ENCODE results near the gene PDZD4. TPM values are rescaled to one million over a fixed set of nuclear protein-coding genes. Genes with fewer than 3 reads are reported as not detected.
A peak's percentile ranks its signal among the peaks of the same experiment; 100 is the strongest.
"Not testable (repeated sequence)": the region's sequence is repeated elsewhere in the genome, so short reads cannot be mapped to it uniquely, and the experiment has no call there.

Gene PDZD4
- total RNA-seq, 3 donors from 2014 or later, result 0.81 to 1.4 (median 1.4) TPM

DNA sequence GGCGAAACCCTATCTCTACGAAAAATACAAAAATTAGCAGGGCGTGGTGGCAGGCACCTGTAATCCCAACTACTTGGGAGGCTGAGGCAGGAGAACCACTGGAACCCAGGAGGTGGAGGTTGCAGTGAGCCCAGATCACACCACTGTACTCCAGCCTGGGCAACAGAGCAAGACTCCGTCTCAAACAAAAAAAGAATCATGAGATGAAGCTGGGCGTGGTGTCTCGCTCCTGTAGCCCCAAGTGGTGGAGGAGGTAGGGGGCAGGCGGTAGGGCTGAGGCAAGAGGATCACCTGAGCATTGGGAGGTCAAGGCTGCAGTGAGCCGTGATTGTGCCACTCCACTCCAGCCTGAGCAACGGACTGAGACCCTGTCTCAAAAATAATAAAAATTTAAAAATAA is 12.3 kb downstream of the PDZD4 start:
- not testable (repeated sequence) for ATAC-seq; DNase-seq; H3K4me3 Mint-ChIP-seq; H3K9me3 Mint-ChIP-seq; H3K36me3 Mint-ChIP-seq (ENCODE audit: insufficient read depth); H3K27me3 Mint-ChIP-seq (ENCODE audit: low read depth)
- peaks cover 44% of the 10 kb centered on the region for H3K4me1 Mint-ChIP-seq (ENCODE audit: low read depth)

GRCh38 chrX:153816831-153817690 is 13.3 kb downstream of the PDZD4 start:
- ATAC-seq, result peak; percentile 41 to 73
- Mint-ChIP-seq H3K4me3 (peak overlapping the region; percentile 35), H3K36me3 (ENCODE audit: insufficient read depth) (no peaks in the 10 kb centered on the region), H3K27me3 (ENCODE audit: low read depth) (no peaks in the 10 kb centered on the region), H3K9me3 (no peaks in the 10 kb centered on the region), H3K4me1 (ENCODE audit: low read depth) (peaks cover 37% of the 10 kb centered on the region)
- DNase-seq, result no peak

DNA sequence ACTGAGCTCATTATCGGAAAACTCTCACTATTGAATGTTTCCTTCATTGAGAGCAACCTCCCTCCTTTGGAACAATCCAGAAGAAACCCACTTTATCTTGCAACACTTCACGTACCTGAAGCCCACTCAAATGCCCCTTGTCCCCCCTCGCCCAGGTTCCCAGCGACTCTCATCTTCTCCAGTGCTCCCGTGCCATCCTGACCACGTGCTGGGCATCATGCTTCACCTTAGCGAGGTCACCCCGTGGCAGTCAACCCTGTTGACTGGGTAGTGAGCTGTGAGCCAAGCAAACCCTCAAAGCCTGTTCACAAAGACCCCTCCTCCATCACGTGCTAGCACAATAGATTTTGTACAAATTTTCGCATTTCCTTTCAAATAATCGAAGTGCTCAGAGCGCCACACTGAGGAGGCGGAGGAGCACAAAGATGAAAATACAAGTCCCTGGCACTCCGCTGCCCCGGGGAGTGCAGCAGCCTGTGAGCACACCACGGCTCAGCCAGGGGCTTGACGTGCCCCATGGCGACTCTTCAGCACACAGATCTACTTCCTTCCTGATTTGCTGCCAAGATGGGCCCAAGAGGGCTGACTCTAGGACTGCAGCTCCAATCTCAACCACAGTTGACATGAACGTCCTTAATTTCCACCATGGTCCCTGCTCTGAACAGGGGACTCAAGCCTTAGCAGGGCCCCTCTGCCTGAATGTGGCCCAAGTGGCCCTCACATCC is 15.6 kb downstream of the PDZD4 start:
- Mint-ChIP-seq H3K9me3 (no peaks in the 10 kb centered on the region), H3K36me3 (ENCODE audit: insufficient read depth) (no peaks in the 10 kb centered on the region), H3K27me3 (ENCODE audit: low read depth) (peaks cover 1% of the 10 kb centered on the region), H3K4me1 (ENCODE audit: low read depth) (peaks cover 23% of the 10 kb centered on the region), H3K4me3 (no peak overlapping the region)
- DNase-seq (no peak), ATAC-seq (no peak)

DNA sequence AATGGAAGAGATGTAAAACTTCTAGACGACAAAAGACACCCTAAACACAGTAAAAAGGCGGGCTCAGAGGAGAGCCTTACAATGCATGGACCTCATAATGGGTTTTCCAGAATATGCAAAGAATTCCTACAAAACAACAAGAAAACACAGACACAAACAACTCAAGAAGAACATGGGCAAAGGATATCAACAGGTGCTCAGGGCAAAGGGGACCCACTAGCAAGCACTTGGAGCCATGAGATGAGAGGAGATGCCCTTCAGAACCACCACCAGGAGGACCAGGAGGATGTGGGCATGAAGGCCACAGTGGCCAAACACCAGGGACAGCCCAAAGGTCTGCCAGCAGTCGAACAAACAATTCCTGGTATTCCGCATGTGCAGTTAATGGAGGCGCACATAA is 17.2 kb downstream of the PDZD4 start:
- DNase-seq (no peak), ATAC-seq (no peak)
- no peaks in the 10 kb centered on the region for H3K9me3 Mint-ChIP-seq
- peaks cover 18% of the 10 kb centered on the region for H3K4me1 Mint-ChIP-seq (ENCODE audit: low read depth)
- H3K4me3 Mint-ChIP-seq, result no peak overlapping the region
- H3K36me3 Mint-ChIP-seq (ENCODE audit: insufficient read depth), result no peaks in the 10 kb centered on the region
- H3K27me3 Mint-ChIP-seq (ENCODE audit: low read depth), result peaks cover 1% of the 10 kb centered on the region

DNA sequence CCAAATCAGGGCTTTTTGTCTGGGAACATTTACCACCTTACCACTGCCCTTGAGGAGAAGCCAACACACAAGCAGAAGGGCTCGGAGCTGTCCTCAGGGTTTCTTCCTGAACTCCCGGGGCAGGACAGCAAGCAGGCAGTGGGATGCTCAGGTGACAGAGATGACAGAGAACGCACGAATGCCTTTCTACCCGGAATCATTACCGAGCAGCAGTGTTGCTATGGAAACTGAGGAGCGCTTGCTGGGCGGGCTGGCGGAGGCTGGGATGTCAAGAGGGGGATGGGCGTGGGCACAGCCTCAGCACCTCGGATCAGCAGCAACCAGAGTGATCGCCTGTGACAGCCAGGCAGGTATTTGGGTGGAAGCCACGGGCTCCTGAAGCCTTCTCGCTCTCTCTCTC is 18.1 kb downstream of the PDZD4 start:
- ATAC-seq, result no peak
- no peaks in the 10 kb centered on the region for H3K36me3 Mint-ChIP-seq (ENCODE audit: insufficient read depth)
- H3K4me1 Mint-ChIP-seq (ENCODE audit: low read depth), result peaks cover 15% of the 10 kb centered on the region
- DNase-seq, result no peak
- no peak overlapping the region for H3K4me3 Mint-ChIP-seq
- H3K27me3 Mint-ChIP-seq (ENCODE audit: low read depth), result peaks cover 1% of the 10 kb centered on the region
- no peaks in the 10 kb centered on the region for H3K9me3 Mint-ChIP-seq

DNA sequence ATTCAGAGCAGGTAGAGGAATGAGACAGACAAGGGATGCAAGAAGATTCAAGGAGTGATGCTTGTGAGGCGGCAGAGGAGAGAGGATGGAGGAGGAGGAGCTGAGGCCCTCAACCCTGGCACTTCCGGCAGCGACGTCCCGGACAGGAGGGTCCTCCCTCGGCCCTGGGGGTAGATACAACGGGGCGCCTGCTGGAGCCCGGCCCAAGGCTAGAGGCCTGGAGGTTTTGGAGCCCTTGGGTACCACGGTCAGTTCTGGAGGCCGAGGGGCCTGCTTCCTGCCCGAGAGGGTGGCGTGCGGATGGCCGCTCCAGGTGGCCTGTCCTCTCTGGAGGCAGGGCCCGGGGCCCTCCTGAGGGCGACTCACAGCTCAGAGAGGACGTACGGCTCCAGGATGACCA is 22.4 kb downstream of the PDZD4 start:
- ATAC-seq (no peak), DNase-seq (no peak)
- Mint-ChIP-seq H3K4me1 (ENCODE audit: low read depth) (no peaks in the 10 kb centered on the region), H3K27me3 (ENCODE audit: low read depth) (peaks cover 1% of the 10 kb centered on the region), H3K36me3 (ENCODE audit: insufficient read depth) (no peaks in the 10 kb centered on the region), H3K9me3 (no peaks in the 10 kb centered on the region), H3K4me3 (no peak overlapping the region)

- ATAC-seq (no peak), DNase-seq (no peak)
- Mint-ChIP-seq H3K4me1 (ENCODE audit: low read depth) (no peaks in the 10 kb centered on the region), H3K4me3 (no peak overlapping the region), H3K36me3 (ENCODE audit: insufficient read depth) (no peaks in the 10 kb centered on the region), H3K9me3 (no peaks in the 10 kb centered on the region), H3K27me3 (ENCODE audit: low read depth) (peaks cover 1% of the 10 kb centered on the region)
Observed at GRCh38 chrX:153806999-153807575, 23.3 kb downstream of the PDZD4 start.

- Mint-ChIP-seq H3K4me3 (no peak overlapping the region), H3K27me3 (ENCODE audit: low read depth) (peaks cover 1% of the 10 kb centered on the region), H3K4me1 (ENCODE audit: low read depth) (no peaks in the 10 kb centered on the region), H3K36me3 (ENCODE audit: insufficient read depth) (no peaks in the 10 kb centered on the region), H3K9me3 (no peaks in the 10 kb centered on the region)
- no peak for DNase-seq
- no peak for ATAC-seq
Observed at GRCh38 chrX:153805436-153805835, 24.9 kb downstream of the PDZD4 start.

- Mint-ChIP-seq H3K4me1 (ENCODE audit: low read depth) (no peaks in the 10 kb centered on the region), H3K27me3 (ENCODE audit: low read depth) (no peaks in the 10 kb centered on the region), H3K36me3 (ENCODE audit: insufficient read depth) (no peaks in the 10 kb centered on the region), H3K9me3 (no peaks in the 10 kb centered on the region), H3K4me3 (no peak overlapping the region)
- ATAC-seq (no peak), DNase-seq (no peak)
Observed at GRCh38 chrX:153804621-153805020, 25.7 kb downstream of the PDZD4 start.

DNA sequence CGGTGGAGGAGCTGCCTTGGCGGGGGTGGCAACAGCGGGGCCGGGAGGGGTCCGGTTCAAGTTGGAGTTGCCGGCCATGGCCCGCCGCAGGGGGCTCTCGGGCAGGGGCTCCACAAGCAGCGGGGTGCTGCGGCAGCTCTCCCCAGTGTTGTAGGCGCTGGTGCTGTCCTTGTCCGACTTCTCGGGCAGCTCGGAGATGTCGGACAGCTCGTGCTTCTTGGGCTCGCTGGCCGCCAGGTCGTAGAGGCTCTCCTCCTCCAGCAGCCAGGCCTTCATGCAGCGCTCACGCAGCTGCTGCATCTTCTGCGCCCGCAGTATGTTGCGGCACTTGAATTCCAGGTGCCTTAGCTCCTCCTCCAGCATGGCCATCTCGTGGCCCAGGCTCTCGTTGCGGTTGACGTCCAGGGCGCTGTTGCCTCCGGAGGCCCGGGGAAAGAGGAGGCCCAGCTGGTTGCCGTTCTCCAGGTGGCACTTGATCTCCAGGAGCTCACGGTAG is 26.2 kb downstream of the PDZD4 start:
- no peaks in the 10 kb centered on the region for H3K9me3 Mint-ChIP-seq
- H3K4me3 Mint-ChIP-seq, result no peak overlapping the region
- H3K27me3 Mint-ChIP-seq (ENCODE audit: low read depth), result no peaks in the 10 kb centered on the region
- DNase-seq, result no peak
- ATAC-seq, result no peak
- H3K36me3 Mint-ChIP-seq (ENCODE audit: insufficient read depth), result no peaks in the 10 kb centered on the region
- H3K4me1 Mint-ChIP-seq (ENCODE audit: low read depth), result no peaks in the 10 kb centered on the region

DNA sequence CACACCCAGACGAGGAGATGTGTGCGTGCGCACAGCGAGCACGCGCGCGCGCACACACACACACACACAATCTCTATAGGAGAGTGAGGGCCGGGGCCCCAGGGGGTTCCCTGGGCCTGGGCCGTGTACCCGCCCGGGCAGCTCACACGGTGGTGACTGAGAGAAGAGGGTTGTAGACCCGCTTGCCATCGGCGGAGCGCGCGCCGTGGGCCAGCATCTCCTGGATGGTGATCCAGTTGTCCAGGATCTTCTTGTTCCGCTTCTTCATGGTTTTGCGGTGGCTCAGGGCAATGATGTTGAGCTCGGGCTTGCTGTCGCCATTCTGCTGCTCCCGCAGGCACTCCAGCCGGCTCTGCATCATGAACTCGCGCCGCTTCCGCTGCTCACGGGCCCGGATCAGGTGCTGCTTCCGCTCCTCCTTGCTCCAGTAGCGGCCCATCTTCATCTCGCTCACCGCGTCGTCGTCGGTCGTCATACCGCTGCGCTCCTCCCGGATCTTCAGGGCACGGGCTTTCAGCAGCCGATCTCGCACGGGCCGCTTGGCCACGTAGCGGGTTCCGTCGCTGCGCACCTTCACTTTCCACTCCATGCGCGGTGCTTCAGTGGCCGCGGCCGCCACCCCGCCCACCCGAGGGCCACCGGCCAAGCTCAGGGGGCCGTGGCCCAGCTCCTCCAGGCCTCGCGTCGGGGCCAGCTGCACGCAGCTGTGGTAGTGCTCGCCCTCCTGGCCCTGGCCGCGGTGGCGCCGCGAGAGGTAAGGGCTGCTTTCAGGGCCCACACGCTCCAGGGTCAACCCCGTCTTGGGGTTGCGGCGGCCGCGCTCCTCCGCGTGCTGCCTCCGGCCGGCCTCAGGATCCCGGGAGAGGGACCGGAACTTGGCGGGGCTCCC is 26.9 kb downstream of the PDZD4 start:
- H3K4me1 Mint-ChIP-seq (ENCODE audit: low read depth), result no peaks in the 10 kb centered on the region
- no peak for DNase-seq
- H3K36me3 Mint-ChIP-seq (ENCODE audit: insufficient read depth), result no peaks in the 10 kb centered on the region
- ATAC-seq, result no peak
- H3K27me3 Mint-ChIP-seq (ENCODE audit: low read depth), result no peaks in the 10 kb centered on the region
- H3K9me3 Mint-ChIP-seq, result no peaks in the 10 kb centered on the region
- H3K4me3 Mint-ChIP-seq, result no peak overlapping the region

- Mint-ChIP-seq H3K36me3 (ENCODE audit: insufficient read depth) (no peaks in the 10 kb centered on the region), H3K4me1 (ENCODE audit: low read depth) (no peaks in the 10 kb centered on the region), H3K27me3 (ENCODE audit: low read depth) (no peaks in the 10 kb centered on the region), H3K9me3 (no peaks in the 10 kb centered on the region), H3K4me3 (no peak overlapping the region)
- DNase-seq (no peak), ATAC-seq (peak in 1 of 2 donors; percentile 3)
Observed at GRCh38 chrX:153802513-153803045, 27.8 kb downstream of the PDZD4 start.

DNA sequence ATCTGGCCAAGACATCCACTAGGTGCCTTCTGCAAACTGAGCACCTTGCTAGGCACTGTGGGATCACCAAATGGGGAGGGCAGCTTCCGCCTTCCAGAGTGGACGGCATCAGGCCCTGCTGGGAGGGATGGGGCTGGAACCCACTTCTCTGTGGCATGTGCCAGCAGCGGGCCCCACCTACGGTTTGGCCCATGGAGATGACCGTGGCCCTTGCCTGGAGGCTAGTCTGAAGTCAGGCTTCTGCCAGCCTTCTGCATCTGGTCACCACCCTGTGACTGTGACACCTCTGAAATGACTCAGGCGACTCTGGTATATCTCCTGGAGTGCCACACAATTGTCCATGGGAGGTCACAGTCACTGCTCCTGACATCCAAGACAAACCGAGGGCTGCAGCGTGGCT is 28.7 kb downstream of the PDZD4 start:
- no peak overlapping the region for H3K4me3 Mint-ChIP-seq
- no peaks in the 10 kb centered on the region for H3K9me3 Mint-ChIP-seq
- DNase-seq, result no peak
- H3K27me3 Mint-ChIP-seq (ENCODE audit: low read depth), result no peaks in the 10 kb centered on the region
- no peak for ATAC-seq
- H3K4me1 Mint-ChIP-seq (ENCODE audit: low read depth), result no peaks in the 10 kb centered on the region
- H3K36me3 Mint-ChIP-seq (ENCODE audit: insufficient read depth), result no peaks in the 10 kb centered on the region

DNA sequence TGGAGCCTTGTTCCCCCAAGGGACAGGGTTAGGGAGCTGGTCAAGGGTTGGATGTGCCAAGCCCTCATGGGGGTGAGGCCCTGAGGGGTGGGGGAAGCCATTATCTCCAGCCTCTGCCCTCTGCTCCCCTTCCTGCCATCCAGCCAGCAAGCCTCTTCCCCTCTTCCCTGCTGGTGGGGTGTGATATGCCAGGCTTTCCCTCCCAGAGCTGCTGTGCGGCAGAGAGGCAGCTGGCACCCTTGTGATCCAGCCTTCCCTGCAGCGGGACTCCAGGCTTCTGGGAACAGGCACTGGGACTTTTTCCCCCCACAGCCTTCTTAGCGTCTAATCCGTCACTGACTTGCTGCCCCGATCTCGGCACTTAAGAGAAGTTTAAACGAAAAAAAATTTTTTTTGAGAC is 29.6 kb downstream of the PDZD4 start:
- Mint-ChIP-seq H3K27me3 (ENCODE audit: low read depth) (no peaks in the 10 kb centered on the region), H3K9me3 (no peaks in the 10 kb centered on the region), H3K36me3 (ENCODE audit: insufficient read depth) (peaks cover 4% of the 10 kb centered on the region), H3K4me3 (no peak overlapping the region), H3K4me1 (ENCODE audit: low read depth) (peaks cover 7% of the 10 kb centered on the region)
- DNase-seq, result no peak
- ATAC-seq, result no peak
